Brain pericyte (primary cell): ENCODE results near the gene SATB1.
"Not testable (repeated sequence)": the region's sequence is repeated elsewhere in the genome, so short reads cannot be mapped to it uniquely, and the experiment has no call there.

Experiments
- DNase-seq: peaks from one replicate; pipeline ENCODE4 v3.0.0-alpha.2; 2012; ENCODE audit warnings: low read depth, low spot score

Gene SATB1

DNA sequence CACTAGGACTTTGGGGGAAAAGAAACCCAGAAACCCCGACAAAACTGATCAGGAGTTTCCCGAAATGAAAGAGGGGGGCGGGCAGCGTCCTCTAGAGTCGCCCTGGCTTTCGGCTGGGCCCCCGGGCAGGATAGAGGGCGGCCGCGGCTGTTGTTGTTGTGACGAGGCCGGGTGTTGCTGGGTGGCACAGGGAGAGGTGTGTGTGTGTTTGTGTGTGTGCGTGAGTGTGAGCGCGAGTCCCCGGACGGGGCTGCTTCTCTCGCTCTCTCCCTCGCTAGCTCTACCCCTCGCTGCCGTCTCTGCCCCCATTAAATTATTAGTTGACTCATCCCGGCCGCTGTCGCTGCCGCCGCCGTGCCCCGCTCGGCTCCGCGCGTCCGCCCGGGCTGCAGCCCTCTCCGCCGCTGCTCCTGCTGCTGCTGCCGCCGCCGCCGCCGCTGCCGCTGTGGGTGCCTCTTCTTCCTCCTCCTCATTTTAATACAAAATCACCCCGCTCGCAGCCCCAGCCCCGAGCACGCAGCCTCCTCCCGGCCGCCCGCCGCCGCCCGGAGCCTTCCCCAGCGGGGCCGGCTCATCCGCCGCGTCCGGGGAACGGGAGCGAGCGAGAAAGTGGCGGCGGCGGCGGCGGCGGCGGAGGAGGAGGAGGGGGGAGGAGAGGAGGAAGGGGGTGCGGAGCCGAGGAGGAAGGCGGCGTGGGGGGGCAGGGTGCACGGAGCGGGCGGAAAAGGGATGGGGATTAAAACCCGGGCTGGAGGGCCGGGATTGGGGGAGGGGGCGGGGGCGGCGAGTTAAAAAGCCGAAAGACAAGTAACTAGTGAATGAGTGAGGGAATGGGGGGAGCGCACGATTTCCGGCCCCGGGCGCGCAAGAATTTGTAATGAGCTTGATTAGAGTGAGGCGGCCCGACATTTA is at the start of gene SATB1:
Gene SATB1, minus strand, starts transcription at position 611 of the 912 bp plus-strand sequence. CDS start 4,372 bp downstream, outside the sequence.
- no peak for DNase-seq

DNA sequence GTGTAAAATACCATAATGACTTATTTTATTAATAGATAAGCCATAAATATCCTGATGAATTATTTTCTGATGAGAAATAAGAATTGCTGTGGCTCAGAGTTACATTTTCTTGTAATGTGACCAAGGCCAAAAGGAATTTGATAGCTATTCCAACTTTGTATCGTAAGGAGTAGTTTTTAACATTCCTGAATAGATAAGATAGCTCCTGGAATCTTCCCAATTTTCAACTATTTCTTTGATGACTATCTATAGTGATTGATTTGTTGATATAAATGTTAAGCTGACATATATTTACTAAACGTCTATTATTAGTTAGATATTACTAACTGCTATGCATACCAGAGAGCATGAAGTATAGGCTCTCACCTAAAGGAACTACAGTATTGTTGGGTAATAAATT is 49.1 kb upstream of the SATB1 start:
- no peak for DNase-seq

DNA sequence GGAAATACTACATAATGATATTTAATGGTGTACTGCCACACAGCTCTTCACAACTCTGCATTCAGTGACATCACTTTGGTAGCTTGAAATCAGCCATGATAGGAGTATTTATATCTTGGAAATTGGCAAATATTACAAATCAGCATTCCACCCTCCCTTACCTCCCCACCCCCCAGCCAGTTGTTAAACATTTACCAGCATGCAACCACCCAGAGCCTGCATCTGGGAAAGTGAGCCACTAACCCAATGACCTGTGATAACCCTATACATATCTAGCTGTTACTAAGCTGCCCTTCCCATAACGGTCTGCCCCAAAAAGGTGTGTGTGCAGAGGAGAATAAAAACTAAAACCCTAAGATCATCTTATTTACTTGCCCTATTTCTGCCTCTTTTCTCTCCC is 44.6 kb upstream of the SATB1 start:
- DNase-seq, result no peak

- DNase-seq, result no peak
Observed at GRCh38 chr3:18466136-18466535, 41.0 kb upstream of the SATB1 start.

DNA sequence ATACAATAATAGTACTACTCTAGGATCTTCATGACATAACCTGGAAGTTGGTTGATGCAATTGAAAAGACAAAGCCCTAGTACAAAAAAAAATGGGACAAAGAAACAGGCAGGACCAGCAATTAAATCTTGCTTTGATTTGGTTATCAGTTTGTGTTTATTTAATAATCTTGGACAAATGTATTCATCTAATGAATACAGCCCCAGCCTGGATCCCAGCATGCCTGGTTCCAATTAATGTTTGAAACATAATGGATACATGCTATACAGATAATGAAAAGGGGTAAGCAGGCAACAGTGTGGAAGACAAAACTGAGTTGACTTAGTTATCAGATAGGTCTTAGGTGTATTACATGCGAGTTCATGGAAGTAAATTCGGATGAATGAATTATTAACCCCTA is 29.6 kb upstream of the SATB1 start:
- DNase-seq, result no peak

DNA sequence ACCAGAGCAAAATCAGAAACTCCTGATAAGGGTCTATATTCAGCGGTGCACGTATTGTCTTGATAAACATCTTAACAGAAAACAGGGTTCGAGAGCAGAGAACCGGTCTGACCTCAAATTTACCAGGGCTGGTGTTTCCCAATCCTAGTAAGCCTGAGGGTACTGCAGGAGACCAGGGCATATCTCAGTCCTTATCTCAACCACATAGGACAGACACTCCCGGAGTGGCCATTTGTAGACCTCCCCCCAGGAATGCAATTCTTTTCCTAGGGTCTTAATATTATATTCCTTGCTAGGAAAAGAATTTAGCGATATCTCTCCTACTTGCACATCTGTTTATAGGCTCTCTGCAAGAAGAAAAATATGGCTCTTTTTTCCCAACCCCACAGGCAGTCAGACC is 24.5 kb upstream of the SATB1 start:
- DNase-seq, result not testable (repeated sequence)

GRCh38 chr3:18447720-18448119 is 22.6 kb upstream of the SATB1 start:
- no peak for DNase-seq

GRCh38 chr3:18446149-18446825 is 21.1 kb upstream of the SATB1 start:
- DNase-seq, result no peak

DNA sequence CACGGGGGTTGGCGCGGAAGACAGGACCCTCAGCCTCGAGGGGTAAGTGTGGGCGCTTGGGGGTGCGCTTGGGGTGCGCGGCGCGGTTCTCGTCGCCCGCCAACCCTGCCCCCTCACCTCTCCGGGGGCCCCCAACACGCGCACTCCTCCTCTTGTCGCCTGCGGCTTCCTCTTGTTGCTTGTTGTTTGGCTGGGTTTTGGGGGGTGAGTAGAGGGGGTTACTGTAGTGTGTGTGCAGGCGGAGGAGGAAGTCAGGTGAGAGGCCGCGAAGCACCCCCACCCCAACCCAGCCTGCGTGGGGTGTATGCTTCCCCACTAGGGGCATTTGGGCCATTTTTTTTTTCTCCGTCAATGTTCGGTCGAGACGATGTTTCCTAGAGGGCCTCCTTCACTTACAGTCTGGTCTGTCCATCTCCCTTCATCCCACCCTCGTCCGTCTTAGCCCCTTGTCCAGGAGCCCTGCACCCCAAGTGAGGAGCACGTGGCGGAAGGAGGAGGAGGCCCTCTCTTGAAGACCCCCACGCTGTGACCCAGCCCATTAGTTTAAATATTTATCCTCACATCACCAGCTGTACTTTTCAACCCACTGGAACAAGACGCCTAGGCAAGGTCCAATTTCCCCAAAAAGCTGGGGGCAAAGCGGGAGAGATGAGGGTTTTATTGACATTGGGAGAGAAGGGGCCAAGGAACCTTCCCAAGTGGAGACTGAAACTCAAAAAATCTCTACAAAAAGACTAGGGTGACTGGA is 20.4 kb upstream of the SATB1 start:
- DNase-seq, result no peak

DNA sequence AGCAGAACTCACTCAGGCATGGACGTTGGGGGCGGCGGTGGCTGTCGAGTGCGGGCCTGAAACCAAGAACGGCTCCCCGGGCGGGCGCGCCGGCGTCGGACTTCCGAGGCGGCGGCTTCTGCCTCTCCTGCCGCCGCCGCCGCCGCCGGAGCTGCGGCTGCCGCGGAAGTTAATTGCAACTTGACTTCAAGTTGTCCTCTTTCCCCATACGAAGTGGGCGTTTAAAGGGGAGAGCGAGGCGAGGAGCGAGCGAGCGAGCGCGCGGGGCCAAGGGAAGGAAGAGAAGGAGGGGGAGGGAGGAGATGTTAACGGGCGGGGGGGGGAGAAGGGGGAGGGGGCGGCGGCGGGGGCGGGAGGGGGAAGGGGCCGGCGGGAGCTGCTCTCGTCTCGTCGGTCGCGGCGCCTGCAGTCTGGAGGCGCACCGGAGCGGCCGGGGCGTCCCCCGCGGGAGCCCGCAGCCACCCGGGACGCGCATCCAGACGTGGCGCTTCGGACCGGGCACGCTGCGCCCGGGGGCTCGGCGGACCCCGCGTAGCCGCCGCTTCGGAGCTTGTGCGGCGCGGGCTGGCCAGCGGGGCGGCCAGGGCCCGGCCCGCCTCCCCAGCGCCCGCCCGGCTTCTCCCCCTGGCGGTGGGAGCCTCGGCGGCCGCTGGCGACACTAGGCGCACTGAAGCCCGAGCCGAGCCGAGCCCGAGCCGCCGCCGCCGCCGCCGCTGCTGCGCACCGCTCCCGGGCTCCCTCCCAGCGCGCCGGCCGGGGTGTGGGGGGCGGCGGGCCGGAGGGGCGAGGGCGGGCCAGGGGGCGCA is 19.7 kb upstream of the SATB1 start:
- DNase-seq, result no peak

- no peak for DNase-seq
Observed at GRCh38 chr3:18443665-18444594, 18.8 kb upstream of the SATB1 start.

DNA sequence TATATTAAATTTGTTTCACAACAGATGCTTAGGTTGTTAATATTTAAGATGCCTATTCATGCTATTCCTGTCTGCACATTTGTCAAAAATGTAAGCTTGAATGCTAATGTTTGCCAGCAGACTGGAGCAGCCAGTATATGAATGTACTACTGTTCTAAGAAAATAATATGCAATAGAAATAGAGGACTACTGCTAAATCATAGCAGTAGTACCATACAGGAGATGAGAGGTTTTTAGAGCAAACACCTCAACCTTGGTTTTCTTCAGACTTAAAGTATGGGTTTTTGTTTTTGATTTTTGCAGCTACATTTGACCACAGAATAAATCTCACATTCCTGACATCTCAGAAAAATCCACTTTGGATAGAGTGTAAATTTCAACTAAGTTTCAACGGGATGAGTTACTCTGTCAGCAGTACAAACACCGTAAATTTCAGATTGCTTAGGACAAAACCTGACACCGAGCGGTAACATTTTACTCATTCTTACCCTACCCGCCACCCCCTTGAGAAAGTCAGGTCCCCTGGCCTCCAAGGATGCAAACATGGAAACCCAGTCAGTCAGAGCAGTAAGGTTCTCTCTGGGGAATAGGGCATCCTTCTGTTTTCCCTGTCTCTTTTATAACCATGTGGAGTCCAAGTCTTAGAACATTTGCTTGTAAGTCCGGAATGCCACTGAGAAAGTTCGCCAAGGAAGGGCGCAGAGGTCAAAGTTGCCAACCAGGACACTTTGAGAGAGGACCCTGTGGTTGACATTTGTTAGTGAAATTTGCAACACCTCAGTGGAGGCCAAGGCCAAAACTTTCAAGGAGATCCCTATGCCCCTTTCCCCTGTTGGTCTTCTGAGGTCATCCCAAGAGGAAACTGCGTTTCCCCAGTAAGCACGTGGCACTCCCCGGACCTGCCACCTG is 17.9 kb upstream of the SATB1 start:
- DNase-seq, result no peak

- no peak for DNase-seq
Observed at GRCh38 chr3:18441551-18441950, 16.4 kb upstream of the SATB1 start.

DNA sequence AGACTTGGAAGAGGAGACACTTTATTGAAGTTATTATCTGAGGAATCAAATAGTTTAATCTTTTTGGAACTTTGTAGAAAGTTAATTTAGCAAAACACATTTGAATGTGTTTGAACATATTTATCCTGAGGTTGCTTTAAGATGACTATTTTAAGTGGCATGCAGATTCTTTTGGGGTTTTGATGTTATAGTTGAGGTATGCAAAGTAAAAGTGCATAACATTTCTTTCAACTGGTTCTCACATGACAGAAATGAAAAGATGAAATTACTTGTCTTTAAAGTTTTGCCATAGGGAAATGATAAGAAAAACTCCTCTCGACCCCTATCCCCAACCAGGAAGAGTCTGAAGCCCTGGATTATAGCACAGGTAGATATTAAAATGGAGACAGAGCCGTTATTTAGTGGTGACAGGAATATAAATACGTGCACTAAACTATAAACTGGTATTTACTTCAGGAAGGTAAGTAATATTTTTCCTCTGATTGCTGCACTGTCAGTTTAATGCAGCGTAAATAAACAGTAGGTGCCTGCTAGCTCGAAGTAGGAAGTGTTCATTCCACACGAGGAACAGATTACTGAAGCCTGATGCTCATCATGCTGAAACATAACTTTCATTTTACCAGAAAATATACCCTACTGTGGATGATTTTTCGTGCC is 15.1 kb upstream of the SATB1 start:
- no peak for DNase-seq

- no peak for DNase-seq
Observed at GRCh38 chr3:18439281-18439680, 14.1 kb upstream of the SATB1 start.

DNA sequence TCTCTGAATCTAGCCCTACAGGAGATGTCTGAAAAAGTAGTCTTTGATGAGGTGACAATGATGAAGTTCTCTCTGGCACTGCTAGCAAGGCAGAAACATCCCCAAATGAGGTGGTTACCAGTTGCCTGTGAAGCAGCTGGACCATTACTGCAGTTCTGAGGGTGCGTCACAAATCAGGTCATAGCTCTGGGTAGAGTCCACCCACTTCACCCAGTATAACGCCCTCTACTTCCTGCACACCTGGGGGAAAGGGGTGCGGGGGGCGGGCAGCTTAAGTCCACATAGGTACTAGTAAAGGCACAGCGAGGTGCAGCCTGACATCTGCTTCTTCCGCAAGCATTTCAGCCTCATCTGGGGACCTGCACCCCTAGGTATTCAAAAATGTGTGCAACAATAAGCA is 13.4 kb upstream of the SATB1 start:
- no peak for DNase-seq

- DNase-seq, result no peak
Observed at GRCh38 chr3:18436213-18436612, 11.1 kb upstream of the SATB1 start.

- DNase-seq, result no peak
Observed at GRCh38 chr3:18434711-18435110, 9.6 kb upstream of the SATB1 start.

DNA sequence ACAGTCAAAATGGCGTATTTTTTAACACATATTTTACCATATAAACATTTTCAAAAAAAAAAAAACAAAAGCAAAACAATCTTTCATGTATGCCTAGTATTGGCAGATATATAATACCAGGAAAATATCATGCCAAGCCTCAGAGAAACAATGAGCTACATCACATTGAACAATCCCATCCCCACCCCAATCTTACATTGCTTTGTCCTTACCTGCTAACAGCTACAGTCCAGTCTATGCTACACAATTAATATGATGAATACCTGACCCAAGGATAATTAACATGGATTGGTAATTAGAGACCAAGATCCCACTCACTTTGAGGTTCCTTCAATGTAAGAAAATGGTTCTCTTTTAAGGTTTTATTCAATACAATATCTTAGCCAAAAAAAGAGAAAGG is 7.6 kb upstream of the SATB1 start:
- DNase-seq, result no peak
